ENCODE data around the gene DNLZ.

DNLZ gene

GRCh38 chr9:136374183-136374575 is 10.6 kb upstream of the DNLZ start:
- DNase-seq = no peak

GRCh38 chr9:136373300-136374182 is 10.0 kb upstream of the DNLZ start, which contains the start of gene CARD9:
Gene CARD9 (minus strand): TSS chr9:136373669. CDS start chr9:136372078, 1,591 bp downstream.
- no peak for DNase-seq

- DNase-seq = peak; percentile 20
Measured at GRCh38 chr9:136372561-136373299, 9.2 kb upstream of the DNLZ start.

- no peak for DNase-seq
Measured at GRCh38 chr9:136372006-136372405, 8.5 kb upstream of the DNLZ start.

GRCh38 chr9:136371533-136371880 is 8.0 kb upstream of the DNLZ start:
- DNase-seq = no peak

- DNase-seq = no peak
Measured at GRCh38 chr9:136370687-136371532, 7.4 kb upstream of the DNLZ start.

- no peak for DNase-seq
Measured at GRCh38 chr9:136370037-136370436, 6.5 kb upstream of the DNLZ start.

GRCh38 chr9:136368190-136368589 is 4.6 kb upstream of the DNLZ start:
- no peak for DNase-seq

- DNase-seq = peak; percentile 37
Measured at GRCh38 chr9:136367296-136368145, 4.0 kb upstream of the DNLZ start.

GRCh38 chr9:136366826-136367225 is 3.3 kb upstream of the DNLZ start:
- no peak for DNase-seq

GRCh38 chr9:136365775-136366222 is 2.3 kb upstream of the DNLZ start:
- DNase-seq = no peak

GRCh38 chr9:136364942-136365774 is 1.6 kb upstream of the DNLZ start:
- no peak for DNase-seq

- no peak for DNase-seq
Measured at GRCh38 chr9:136363949-136364748, 605 bp upstream of the DNLZ start.

- DNase-seq = no peak
Measured at GRCh38 chr9:136362450-136362784, 1.1 kb downstream of the DNLZ start.

- DNase-seq = no peak
Measured at GRCh38 chr9:136361754-136362449, 1.6 kb downstream of the DNLZ start.

GRCh38 chr9:136361047-136361753 is 2.3 kb downstream of the DNLZ start:
- DNase-seq = no peak

- DNase-seq = no peak
Measured at GRCh38 chr9:136359774-136360718, 3.5 kb downstream of the DNLZ start.

- no peak for DNase-seq
Measured at GRCh38 chr9:136358888-136359287, 4.7 kb downstream of the DNLZ start.

All from SHP77 treated with DMSO at 0.1 percent for 48 hours (cell line).